Activated CD8-positive, alpha-beta memory T cell treated with anti-CD3 and anti-CD28 coated beads, Interleukin-2, amount 10 ng/mL, durations not matched to agents 7 days and 5 days (primary cell): ENCODE measurements around the gene PSD2. TPM values are rescaled to one million over a fixed set of nuclear protein-coding genes. Genes with fewer than 3 reads are reported as not detected.

Experiments
- ATAC-seq: fragments of 150-1000 bp; cut with Tn5 transposase; one replicate; pipeline ENCODE4 v1.10.0; 2021; ENCODE audit warnings: moderate library complexity
- CTCF ChIA-PET: fragments of 350-600 bp; sonication (Branson Sonifier 250); formaldehyde crosslinking; loops from one replicate; lab custom pipeline; 2021; ENCODE audit warnings: antibody characterized with exemption; lab: Charles Lee
- DNase-seq: peaks from one replicate; pipeline ENCODE4 v3.0.0-alpha.2; 2020
- H3K27ac Mint-ChIP-seq: one replicate; pipeline ENCODE4 v1.8.0; 2021; ENCODE audit warnings: mild to moderate bottlenecking, mixed read lengths
- H3K27me3 Mint-ChIP-seq: one replicate; pipeline ENCODE4 v1.8.0; 2021; ENCODE audit warnings: mixed read lengths
- H3K36me3 Mint-ChIP-seq: one replicate; pipeline ENCODE4 v1.8.0; 2021; ENCODE audit warnings: mild to moderate bottlenecking, mixed read lengths
- H3K4me1 Mint-ChIP-seq: one replicate; pipeline ENCODE4 v1.8.0; 2021; ENCODE audit warnings: mixed read lengths
- H3K4me3 Mint-ChIP-seq: one replicate; pipeline ENCODE4 v1.8.0; 2021; ENCODE audit warnings: mild to moderate bottlenecking, moderate library complexity, mixed read lengths
- H3K9me3 Mint-ChIP-seq: one replicate; pipeline ENCODE4 v1.8.0; 2022; ENCODE audit warnings: low read depth, mixed read lengths
- total RNA-seq, 2 experiments: library from RNA; stranded (reverse); gene quantifications; one replicate each; pipeline ENCODE4 v1.2.3, GENCODE V29; 2021

The PSD2 gene
- total RNA-seq, 2 experiments from 2014 or later: not detected

DNA sequence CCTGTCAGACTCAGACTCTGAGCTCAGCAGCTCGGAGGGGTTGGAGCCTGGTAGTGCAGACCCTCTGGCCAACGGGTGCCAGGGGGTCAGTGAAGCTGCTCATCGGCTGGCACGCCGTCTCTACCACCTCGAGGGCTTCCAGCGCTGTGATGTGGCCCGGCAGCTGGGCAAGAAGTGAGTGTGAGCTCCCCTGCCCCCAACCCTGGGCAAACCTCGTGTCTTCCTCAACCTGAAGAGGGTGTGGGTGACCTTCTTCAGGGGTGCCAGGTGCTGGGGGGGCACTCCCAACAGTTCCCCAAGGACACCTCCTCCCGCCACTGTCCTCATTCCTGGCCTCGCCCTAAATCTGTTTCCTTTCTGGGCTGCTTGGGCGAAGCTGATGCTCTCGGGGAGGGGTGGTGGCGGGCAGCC, 18.6 kb downstream of the PSD2 start:
- peaks cover 3% of the 10 kb centered on the region for H3K36me3 Mint-ChIP-seq
- CTCF ChIA-PET: interaction anchor here (2.1 kb wide), 1 partner anchor 26 kb away, joined by 6 read pairs; no protein-coding TSS in a partner anchor
- no peak overlapping the region for H3K4me3 Mint-ChIP-seq

DNA sequence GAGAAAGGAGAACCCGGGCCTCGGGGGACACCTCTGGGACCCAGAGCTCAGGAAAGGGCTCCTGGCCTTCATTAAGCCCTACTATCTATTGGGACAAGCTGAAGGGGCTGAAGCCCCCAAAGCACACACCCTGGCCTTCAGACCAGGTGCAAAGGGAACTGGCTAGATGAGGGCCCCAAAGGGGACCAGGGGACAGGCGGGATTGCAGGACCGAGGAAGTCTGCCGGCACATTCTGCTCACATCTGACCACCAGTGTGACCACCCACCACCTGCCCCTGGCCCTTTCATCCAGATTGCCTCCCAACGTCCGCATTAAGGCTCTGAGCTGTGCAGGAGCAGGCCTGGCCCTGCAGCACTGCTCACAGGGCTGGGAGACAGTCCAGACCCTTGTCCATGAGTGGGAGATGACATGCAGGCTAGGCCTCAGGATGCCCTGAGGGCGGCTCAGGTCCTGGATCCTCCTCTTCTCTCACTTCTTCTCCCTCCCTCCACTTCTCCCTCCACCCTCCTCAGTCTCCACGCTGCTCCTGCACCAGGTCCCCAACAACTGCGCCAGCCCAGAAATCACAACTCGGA, 19.2 kb downstream of the PSD2 start:
- no peak overlapping the region for H3K4me3 Mint-ChIP-seq
- peaks cover 3% of the 10 kb centered on the region for H3K36me3 Mint-ChIP-seq
- no peaks in the 10 kb centered on the region for H3K4me1 Mint-ChIP-seq
- peaks cover 11% of the 10 kb centered on the region for H3K27me3 Mint-ChIP-seq
- CTCF ChIA-PET: interaction anchor here (2.1 kb wide), 1 partner anchor 27 kb away, joined by 6 read pairs; no protein-coding TSS in a partner anchor
- peaks cover 5% of the 10 kb centered on the region for H3K9me3 Mint-ChIP-seq
- DNase-seq: no peak
- no peak for ATAC-seq
- H3K27ac Mint-ChIP-seq: no peak overlapping the region

More for the DNA sequence above, 18.6 kb downstream of the PSD2 start:
- peaks cover 5% of the 10 kb centered on the region for H3K27me3 Mint-ChIP-seq
- DNase-seq: no peak
- no peaks in the 10 kb centered on the region for H3K4me1 Mint-ChIP-seq
- H3K27ac Mint-ChIP-seq: no peak overlapping the region
- ATAC-seq: no peak
- peaks cover 5% of the 10 kb centered on the region for H3K9me3 Mint-ChIP-seq

DNA sequence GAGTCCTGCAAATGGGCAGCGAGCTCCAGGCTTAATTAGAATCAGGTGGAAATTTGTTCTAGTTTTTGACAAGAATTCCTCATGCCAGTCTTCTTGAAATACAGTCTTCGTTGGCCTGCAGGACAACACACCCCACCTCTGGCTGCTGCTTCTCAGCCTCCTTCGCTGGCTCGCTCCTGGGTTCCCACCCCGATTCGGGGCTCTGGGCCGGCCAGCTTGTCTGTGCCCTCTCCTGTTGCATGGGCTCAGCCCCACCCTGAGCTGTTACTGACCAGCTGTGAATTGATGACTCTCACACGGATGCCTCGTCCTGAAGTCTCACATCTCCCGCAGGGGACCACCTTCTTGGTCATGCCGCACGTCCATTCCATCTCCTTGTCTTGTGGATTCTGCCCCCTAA, 21.0 kb downstream of the PSD2 start:
- no peak overlapping the region for H3K27ac Mint-ChIP-seq
- no peaks in the 10 kb centered on the region for H3K4me1 Mint-ChIP-seq
- H3K27me3 Mint-ChIP-seq: peaks cover 11% of the 10 kb centered on the region
- peaks cover 5% of the 10 kb centered on the region for H3K9me3 Mint-ChIP-seq
- peaks cover 3% of the 10 kb centered on the region for H3K36me3 Mint-ChIP-seq
- H3K4me3 Mint-ChIP-seq: no peak overlapping the region
- CTCF ChIA-PET: interaction anchor here (0.7 kb wide), 1 partner anchor 29 kb away, joined by 3 read pairs; no protein-coding TSS in a partner anchor
- DNase-seq: no peak
- ATAC-seq: no peak

DNA sequence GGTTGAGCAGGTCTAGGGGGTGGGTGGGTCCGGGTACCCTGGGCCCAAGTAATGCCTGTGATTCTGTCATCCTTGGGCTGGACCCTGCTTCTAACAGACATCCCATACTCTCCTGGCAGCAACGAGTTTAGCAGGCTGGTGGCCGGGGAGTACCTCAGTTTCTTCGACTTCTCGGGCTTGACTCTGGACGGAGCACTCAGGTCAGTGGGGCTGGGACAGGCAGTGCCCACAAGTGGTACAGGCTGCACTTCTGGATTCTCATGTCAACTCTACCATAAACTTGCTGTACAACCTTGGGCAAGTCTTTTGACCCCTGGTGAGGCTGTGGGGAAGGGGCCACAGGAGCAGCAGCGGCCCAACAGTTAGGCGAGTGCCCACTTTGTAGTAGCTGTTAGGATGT, 21.8 kb downstream of the PSD2 start:
- Mint-ChIP-seq H3K27ac (no peak overlapping the region), H3K9me3 (peaks cover 5% of the 10 kb centered on the region), H3K36me3 (peaks cover 3% of the 10 kb centered on the region), H3K4me1 (no peaks in the 10 kb centered on the region), H3K27me3 (peaks cover 11% of the 10 kb centered on the region), H3K4me3 (no peak overlapping the region)
- DNase-seq (no peak), ATAC-seq (no peak)
- CTCF ChIA-PET: no interaction called here

DNA sequence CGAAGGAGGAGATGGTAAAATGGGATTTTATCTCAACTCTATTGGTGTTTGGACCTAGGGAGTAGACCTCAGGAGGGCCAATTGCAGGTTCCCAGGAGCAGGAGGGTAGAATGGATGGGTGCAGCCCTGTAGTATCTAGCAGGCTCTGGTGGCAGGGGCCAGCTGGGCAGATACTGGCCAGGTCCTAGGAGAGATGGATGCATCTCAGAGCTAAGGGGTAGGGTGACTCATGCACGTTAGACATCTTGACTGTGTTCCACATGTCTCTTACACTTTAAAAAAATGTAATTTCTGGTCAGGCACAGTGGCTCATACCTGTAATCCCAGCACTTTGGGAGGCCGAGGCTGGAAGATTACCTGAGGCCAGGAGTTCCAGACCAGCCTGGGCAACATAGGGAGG, 22.4 kb downstream of the PSD2 start:
- H3K9me3 Mint-ChIP-seq: peaks cover 5% of the 10 kb centered on the region
- CTCF ChIA-PET: no interaction called here
- H3K36me3 Mint-ChIP-seq: peaks cover 3% of the 10 kb centered on the region
- no peak for DNase-seq
- H3K4me1 Mint-ChIP-seq: no peaks in the 10 kb centered on the region
- H3K27me3 Mint-ChIP-seq: peaks cover 11% of the 10 kb centered on the region
- no peak overlapping the region for H3K4me3 Mint-ChIP-seq
- H3K27ac Mint-ChIP-seq: no peak overlapping the region
- no peak for ATAC-seq

DNA sequence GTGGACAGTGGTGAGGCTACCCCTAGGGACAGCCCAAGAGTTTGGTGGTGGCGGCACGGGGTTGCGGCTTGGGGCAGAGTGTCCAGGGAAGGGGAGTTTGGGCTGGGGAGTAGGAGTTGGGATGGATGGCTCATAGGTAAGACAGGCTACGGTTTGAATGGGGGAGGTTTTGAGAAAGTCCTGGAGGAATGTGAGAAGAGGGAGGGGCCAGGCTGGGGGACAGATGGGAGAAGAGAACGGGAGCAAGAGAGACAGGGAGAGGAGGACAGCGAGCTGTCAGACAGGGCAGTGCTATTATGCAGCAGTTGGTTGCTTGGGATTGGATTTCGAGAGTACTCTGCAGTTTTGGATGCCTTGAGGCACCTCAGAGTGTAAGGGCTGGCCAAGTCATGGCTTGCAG, 24.5 kb downstream of the PSD2 start:
- ATAC-seq: no peak
- CTCF ChIA-PET: no interaction called here
- DNase-seq: no peak
- Mint-ChIP-seq H3K4me3 (no peak overlapping the region), H3K36me3 (peaks cover 3% of the 10 kb centered on the region), H3K27me3 (peaks cover 11% of the 10 kb centered on the region), H3K9me3 (peaks cover 5% of the 10 kb centered on the region), H3K4me1 (no peaks in the 10 kb centered on the region), H3K27ac (no peak overlapping the region)

DNA sequence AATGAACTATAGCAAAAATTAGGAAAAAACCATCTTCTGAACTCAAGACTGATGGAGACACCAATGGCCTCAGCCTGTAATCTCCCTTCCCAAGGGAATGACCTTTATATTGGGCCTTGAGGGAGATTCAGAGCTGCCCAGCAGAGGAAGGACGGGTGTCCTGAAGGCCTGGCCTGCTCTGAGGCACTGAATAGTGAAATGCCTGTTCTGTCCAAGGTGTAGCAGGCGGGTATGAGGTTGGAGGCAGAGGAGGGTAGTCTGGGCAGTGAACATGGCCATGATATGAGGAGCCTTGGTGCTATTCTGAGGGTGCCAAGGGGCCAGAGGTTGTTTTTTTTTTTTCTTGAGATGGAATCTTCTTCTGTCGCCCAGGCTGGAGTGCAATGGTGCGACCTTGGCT, 25.0 kb downstream of the PSD2 start:
- Mint-ChIP-seq H3K27ac (no peak overlapping the region), H3K4me1 (no peaks in the 10 kb centered on the region), H3K9me3 (peaks cover 5% of the 10 kb centered on the region), H3K27me3 (peaks cover 11% of the 10 kb centered on the region), H3K4me3 (no peak overlapping the region), H3K36me3 (peaks cover 3% of the 10 kb centered on the region)
- DNase-seq (no peak), ATAC-seq (no peak)
- CTCF ChIA-PET: no interaction called here

DNA sequence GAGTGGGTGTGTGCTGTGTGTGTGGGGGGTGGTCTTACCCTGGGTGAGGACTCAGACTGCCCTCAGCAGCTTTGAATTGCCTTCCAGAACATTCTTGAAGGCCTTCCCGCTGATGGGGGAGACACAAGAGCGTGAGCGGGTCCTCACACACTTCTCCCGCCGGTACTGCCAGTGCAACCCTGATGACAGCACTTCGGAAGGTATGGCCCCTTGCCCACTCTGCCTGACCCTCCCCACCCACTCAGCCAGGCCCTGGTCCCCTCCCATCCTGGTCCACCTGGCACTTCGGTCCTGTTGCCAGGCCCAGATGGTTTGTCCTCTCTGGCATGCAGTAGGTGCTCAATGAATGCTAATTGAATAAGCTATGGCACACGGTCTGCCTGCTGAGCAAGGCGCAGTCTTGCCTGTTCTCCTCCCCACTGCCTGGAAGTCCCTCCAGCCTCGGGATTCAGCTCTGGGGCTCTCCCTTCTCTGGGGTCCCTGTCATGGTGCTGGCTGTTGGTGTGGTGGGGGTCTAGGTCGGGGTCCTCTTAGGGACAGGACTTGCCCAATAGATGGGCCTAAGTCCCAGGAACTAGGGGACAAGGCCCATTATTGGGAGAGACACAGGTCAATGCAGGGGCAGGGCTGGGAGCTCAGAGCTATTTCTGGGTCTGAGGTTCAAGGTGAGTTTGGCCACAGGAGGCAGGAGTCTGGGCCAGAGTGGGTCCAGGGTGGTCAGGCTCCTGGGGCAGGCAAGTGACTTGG, 26.4 kb downstream of the PSD2 start:
- CTCF ChIA-PET: no interaction called here
- Mint-ChIP-seq H3K27ac (no peak overlapping the region), H3K9me3 (peaks cover 5% of the 10 kb centered on the region), H3K36me3 (peaks cover 3% of the 10 kb centered on the region), H3K27me3 (peaks cover 11% of the 10 kb centered on the region), H3K4me3 (no peak overlapping the region), H3K4me1 (no peaks in the 10 kb centered on the region)
- no peak for ATAC-seq
- no peak for DNase-seq

DNA sequence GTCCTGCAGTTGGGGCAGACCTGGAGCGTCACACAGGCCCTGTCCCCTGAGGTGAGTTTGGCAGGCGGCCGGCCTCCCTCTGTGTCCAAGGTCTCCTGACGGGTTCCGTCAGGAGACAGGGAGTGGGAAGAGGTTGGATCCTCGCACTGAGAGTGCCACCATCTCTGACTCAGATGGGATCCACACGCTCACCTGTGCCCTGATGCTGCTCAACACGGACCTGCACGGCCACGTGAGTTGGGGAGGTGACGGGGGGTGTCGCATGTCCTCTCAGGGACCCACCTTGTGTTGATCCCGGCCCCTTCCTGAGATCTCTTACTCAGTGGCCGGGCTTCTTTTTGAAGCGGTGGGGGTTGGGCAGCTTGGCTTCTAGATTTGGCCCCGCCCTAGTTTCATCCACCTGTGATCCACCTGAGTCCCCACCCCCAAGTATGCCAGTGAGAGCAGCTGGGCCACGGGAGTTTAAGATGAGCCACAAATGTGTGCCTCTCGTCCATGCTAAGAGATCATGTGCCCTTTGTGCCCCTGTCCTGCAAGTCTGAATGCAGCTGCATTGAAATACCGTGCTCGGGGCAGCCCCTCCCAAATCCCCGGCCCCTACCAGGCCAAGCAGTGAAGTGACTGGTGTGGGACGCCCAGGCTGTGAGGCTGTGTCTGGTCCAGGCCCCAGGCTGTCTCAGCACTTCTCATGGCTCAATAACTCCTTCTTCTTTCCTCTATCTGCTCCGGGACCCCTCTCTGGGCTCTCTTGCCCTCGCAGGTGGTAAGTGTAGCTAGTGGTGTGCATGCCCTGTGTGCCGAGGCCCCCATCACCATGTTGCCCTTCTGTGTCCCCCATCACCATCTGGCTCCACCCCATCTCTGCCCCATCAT, 27.2 kb downstream of the PSD2 start:
- Mint-ChIP-seq H3K27me3 (peaks cover 11% of the 10 kb centered on the region), H3K9me3 (peaks cover 5% of the 10 kb centered on the region), H3K36me3 (peaks cover 3% of the 10 kb centered on the region), H3K4me1 (no peaks in the 10 kb centered on the region), H3K4me3 (no peak overlapping the region), H3K27ac (no peak overlapping the region)
- ATAC-seq: no peak
- DNase-seq: no peak
- CTCF ChIA-PET: interaction anchor here (1.8 kb wide), 1 partner anchor 36 kb away, joined by 5 read pairs; no protein-coding TSS in a partner anchor

DNA sequence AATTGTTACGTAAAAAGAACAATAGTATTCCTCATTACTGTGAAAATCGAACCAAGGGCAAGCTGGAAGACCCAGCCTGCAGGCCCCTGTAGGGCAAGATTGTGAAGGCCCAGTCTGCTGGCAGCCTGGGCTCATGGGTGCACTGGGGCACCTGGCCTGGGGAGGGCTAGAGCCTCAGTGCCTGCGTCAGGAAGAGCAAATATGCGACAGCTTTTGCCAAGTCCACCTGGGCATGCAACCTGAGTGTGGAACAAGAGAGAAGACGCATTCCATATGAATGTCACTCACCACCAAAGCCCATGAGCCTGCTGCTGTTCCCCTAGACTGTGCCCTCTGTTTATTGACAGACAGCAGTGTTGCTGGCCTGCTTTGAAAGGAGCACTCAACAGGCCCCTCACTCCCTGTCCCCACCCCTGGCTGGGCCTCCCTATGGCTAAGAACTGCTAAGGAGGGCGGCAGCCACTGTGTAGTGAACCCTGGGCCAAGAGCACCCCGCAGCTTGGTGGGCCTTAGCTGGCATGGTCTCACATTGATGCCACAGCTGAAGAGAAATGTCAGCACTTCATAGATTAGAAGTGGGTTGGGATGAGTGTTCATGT, 28.2 kb downstream of the PSD2 start:
- ATAC-seq (no peak), DNase-seq (no peak)
- Mint-ChIP-seq H3K27me3 (peaks cover 7% of the 10 kb centered on the region), H3K4me3 (no peak overlapping the region), H3K9me3 (peaks cover under 1% of the 10 kb centered on the region), H3K27ac (no peak overlapping the region), H3K4me1 (no peaks in the 10 kb centered on the region), H3K36me3 (peaks cover 1% of the 10 kb centered on the region)
- CTCF ChIA-PET: interaction anchor here (1.8 kb wide), 1 partner anchor 37 kb away, joined by 5 read pairs; no protein-coding TSS in a partner anchor

DNA sequence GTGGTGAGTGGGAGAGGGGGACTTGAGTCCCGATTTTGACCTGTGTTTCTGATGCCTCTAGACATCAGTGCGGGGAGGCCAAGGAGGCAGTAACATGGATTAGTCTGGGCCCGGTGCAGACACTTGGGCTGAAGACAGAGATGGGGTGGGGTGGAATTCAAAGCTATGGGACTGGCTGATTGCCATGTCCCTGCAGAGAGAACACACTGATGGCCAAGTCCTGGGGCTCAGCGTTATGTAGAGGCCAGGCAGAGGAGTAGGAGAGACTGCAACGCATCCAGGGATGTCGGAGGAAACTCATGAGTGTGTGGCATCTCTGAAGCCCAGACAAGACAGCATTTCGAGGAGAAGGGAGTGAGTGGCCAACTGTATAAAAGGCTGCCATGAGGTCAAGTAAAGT, 30.1 kb downstream of the PSD2 start:
- CTCF ChIA-PET: interaction anchor here (1.1 to 1.2 kb wide), 2 partner anchors 38 to 46 kb away, joined by 3 read pairs; no protein-coding TSS in a partner anchor
- Mint-ChIP-seq H3K27me3 (peaks cover 3% of the 10 kb centered on the region), H3K9me3 (no peaks in the 10 kb centered on the region), H3K27ac (no peak overlapping the region), H3K36me3 (no peaks in the 10 kb centered on the region), H3K4me1 (no peaks in the 10 kb centered on the region), H3K4me3 (no peak overlapping the region)
- DNase-seq: no peak
- ATAC-seq: no peak

DNA sequence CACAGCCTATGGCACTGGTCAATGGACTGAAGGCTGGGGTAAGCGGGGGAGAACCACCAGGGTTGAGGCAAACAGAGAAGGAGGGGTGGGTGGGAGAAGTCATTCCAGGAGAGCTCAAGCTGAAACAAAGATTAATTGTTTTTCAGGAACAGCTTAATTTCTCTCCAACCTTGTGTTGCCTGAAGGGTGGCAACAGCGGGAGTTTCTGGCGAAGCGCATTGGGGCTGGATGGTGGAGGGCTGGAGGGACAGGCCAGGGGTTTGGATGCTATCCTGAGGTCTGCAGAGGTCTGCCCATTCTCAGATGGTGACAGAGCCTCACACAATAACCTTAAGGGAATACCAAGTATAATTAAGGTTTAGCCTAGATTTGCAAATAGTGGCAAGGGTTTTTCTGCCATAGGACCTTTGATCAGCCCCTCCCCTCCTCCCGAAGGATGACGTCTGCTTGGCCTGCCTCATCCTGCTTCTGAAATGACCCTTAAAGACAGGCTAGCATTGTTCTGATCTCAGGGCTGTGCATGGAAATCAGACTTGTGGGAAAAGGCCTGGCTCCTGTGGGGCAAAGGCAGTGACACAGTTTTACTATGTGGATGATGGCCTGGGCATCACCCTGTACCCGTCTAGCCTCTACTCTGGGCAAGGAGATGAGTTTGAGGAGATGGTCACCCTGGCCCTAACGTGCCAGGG, 32.7 kb downstream of the PSD2 start:
- ATAC-seq: no peak
- Mint-ChIP-seq H3K4me3 (no peak overlapping the region), H3K27me3 (peaks cover 21% of the 10 kb centered on the region), H3K4me1 (no peaks in the 10 kb centered on the region), H3K36me3 (no peaks in the 10 kb centered on the region), H3K27ac (no peak overlapping the region), H3K9me3 (no peaks in the 10 kb centered on the region)
- no peak for DNase-seq
- CTCF ChIA-PET: no interaction called here
